ENCODE measurements around the gene TMEM202.
"Not testable (repeated sequence)": the region's sequence is repeated elsewhere in the genome, so short reads cannot be mapped to it uniquely, and the experiment has no call there.

Gene TMEM202

GRCh38 chr15:72404356-72404755 lies 6.3 kb downstream of the TMEM202 start:
- DNase-seq, result no peak

DNA sequence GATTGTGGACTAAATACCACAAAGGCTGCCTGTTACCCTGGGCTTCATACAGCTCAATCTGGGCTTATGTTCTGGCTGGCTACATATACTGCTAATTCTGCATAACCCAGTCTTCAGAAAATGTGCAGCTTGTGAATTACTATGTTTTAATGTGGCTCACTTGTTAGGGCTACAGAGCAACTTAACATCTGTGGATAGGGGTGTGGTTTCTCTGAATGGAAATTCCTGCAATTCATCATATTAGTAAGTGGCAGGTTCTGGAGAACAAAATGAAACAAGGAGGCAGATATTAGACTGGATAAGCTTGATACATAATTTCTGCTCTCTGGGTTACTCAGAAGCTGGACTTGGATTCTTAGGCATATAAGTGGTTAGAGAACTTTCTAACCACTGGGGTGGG lies 6.7 kb downstream of the TMEM202 start:
- no peak for DNase-seq

DNA sequence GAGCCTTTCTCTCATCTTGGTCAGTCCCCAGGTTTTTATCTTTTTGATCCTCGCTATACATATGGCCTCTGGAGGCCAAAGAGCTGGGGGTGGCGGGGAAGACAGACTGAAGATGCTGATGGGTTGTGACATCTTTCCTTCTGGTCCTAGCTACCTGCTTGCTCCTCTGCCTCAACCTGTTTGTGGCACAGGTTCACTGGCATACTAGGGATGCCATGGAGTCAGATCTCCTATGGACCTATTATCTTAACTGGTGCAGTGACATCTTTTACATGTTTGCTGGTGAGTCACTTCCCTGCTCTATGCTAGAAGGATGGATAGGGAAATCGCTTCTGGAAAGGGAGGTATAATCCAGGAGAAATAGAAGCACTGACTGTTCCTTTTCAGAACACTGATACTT lies 8.8 kb downstream of the TMEM202 start:
- no peak for DNase-seq

DNA sequence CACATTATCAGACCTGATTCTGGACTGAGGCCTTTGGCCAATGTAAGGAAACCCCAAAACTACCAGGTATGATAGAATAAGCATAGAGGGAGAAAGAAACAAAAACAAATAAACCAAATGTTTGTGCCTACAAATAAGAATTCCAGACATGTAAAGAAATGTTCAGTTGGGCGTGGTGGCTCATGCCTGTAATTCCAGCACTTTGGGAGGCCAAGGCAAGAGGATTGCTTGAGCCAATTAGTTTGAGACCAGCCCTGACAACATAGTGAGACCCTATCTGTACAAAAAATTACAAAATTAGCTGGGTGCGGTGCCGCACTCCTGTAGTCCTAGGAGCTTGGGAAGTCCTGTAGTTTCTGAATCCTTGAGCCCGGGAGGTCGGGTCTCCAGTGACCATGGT lies 13.0 kb downstream of the TMEM202 start:
- no peak for DNase-seq

DNA sequence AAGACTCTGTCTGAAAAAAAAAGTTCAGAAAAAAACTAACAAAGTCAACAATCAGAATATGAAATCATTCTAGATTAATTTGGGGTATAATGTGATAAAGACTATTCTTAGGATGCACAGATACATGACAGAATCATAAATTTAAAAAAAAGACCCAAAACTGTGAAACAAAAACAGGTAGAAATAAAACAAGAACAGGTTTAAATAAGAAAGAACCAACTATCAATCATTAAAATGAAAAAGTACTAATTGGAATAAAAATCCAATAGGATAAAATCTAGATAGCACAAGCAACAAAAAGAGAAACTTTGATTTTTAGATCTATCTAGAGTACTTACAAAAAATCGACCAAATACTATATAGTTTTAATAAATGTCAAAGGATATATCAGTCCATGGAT lies 13.4 kb downstream of the TMEM202 start:
- no peak for DNase-seq

DNA sequence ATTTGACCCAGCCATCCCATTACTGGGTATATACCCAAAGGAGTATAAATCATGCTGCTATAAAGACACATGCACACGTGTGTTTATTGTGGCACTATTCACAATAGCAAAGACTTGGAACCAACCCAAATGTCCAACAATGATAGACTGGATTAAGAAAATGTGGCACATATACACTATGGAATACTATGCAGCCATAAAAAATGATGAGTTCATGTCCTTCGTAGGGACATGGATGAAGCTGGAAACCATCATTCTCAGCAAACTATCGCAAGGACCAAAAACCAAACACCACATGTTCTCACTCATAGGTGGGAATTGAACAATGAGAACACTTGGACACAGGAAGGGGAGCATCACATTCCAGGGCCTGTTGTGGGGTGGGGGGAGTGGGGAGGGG lies 15.2 kb downstream of the TMEM202 start:
- not testable (repeated sequence) for DNase-seq

GRCh38 chr15:72415304-72415703 lies 17.2 kb downstream of the TMEM202 start:
- no peak for DNase-seq

DNA sequence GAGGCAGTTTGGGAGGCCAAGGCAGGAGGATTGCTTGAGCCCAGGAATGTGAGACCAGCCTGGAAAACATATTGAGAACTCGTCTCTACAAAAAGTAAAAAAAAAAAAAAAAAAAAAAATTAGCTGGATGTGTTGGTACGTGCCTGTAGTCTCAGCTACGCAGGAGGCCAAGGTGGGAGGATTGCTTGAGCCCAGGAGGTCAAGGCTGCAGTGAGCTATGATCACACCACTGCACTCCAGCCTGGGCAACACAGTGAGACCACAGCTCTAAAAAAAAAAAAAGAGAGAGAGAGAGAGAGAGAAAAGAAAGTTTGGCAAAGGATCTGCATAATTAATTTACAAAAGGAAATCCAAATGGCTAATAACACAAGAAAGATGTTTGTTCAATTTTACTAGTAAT lies 21.7 kb downstream of the TMEM202 start:
- DNase-seq, result not testable (repeated sequence)

- DNase-seq, result no peak
Observed at GRCh38 chr15:72420576-72420975, 22.5 kb downstream of the TMEM202 start.

DNA sequence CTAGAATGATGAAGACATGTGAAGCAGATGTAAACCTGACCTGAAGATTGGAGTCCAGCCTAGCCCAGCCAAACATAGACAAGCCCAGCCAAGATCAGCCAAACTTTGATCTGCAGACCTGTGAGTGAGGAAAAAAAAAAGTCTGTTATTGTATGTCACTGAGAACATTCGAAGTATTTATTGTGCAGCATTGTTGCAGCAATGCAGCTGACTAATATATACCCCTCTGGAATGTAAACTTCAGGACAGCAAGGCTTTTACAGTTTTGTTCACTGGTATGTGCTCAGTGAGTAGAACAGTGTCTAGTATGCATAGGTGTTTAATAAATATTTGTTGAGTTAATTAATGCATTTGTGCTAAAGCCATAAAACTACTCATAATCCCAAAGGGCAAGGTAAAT lies 23.4 kb downstream of the TMEM202 start:
- no peak for DNase-seq

- no peak for DNase-seq
Observed at GRCh38 chr15:72423256-72423655, 25.2 kb downstream of the TMEM202 start.

GRCh38 chr15:72426753-72427152 lies 28.6 kb downstream of the TMEM202 start:
- DNase-seq, result no peak

GRCh38 chr15:72437650-72438316 lies 39.7 kb downstream of the TMEM202 start:
- DNase-seq, result no peak

DNA sequence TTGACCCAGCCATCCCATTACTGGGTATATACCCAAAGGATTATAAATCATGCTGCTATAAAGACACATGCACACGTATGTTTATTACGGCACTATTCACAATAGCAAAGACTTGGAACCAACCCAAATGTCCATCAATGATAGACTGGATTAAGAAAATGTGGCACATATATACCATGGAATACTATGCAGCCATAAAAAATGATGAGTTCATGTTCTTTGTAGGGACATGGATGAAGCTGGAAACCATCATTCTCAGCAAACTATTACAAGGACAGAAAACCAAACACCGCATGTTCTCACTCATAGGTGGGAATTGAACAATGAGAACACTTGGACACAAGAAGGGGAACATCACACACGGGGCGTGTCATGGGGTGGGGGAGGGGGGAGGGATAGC lies 44.7 kb downstream of the TMEM202 start:
- not testable (repeated sequence) for DNase-seq

- DNase-seq, result no peak
Observed at GRCh38 chr15:72445426-72445825, 47.3 kb downstream of the TMEM202 start.

- no peak for DNase-seq
Observed at GRCh38 chr15:72450805-72451204, 52.7 kb downstream of the TMEM202 start.

DNA sequence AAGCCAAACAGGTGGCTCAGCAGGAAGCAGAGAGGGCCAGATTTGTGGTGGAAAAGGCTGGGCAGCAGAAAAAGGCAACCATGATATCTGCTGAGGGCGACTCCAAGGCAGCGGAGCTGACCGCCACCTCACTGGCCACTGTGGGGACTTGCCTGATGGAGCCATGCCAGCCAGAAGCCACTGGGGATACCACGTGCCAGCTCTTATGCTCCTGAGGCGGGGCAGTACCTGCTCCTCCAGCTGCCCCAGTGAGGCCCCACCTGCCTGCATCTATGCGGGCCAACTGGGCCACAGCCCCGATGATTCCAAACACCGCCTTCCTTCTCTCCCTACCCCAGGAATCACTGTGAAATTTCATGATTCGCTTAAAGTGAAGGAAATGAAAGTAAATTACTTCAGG lies 53.1 kb downstream of the TMEM202 start:
- no peak for DNase-seq

DNA sequence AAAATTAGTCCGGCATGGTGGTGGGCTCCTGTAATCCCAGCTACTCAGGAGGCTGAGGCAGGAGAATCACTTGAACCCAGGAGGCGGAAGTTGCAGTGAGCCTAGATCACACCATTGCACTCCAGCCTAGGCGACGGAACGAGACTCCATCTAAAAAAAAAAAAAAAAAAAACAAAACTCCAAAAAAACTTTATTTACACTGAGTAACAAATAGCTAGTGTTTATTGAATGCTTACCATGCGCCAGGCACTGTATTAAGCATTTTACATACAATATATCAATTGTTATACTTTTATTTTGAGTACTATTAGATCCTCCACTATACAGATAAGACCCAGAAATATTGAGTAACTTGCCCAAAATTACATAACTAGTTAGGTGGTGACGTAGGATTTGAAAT lies 58.6 kb downstream of the TMEM202 start:
- DNase-seq, result no peak

All from NCI-H2081 (cell line).